ENCODE data around the gene KSR1.

DNA sequence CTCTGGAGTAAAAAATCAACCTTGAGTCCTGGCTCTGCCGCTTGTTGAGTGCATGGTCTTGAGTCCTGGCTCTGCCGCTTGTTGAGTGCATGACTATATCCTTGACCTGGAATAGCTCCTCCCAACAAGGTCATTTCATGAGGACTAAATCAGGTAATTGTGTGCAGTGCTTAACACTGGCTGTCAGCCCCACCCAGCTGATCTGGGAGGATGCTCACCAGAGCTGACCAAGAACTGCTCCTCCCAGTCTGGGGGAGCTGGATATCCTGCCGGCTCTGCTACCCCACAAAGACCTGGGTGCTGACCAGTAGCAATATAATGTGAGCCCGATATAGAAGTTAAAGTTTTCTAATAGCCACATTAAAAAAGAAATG, 154.0 kb downstream of the KSR1 start:
- TF ChIP-seq, protein P1, sequence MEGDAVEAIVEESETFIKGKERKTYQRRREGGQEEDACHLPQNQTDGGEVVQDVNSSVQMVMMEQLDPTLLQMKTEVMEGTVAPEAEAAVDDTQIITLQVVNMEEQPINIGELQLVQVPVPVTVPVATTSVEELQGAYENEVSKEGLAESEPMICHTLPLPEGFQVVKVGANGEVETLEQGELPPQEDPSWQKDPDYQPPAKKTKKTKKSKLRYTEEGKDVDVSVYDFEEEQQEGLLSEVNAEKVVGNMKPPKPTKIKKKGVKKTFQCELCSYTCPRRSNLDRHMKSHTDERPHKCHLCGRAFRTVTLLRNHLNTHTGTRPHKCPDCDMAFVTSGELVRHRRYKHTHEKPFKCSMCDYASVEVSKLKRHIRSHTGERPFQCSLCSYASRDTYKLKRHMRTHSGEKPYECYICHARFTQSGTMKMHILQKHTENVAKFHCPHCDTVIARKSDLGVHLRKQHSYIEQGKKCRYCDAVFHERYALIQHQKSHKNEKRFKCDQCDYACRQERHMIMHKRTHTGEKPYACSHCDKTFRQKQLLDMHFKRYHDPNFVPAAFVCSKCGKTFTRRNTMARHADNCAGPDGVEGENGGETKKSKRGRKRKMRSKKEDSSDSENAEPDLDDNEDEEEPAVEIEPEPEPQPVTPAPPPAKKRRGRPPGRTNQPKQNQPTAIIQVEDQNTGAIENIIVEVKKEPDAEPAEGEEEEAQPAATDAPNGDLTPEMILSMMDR (IDR thresholded peaks at IDR 0.05; ENCODE audit: insufficient read depth, low read depth, low read length), result no peak
- no peak for TF ChIP-seq EZH2 (IDR thresholded peaks at IDR 0.05; ENCODE audit: insufficient read depth, low read length)
